H1 (cell line): ENCODE results near the gene STEAP1. TPM values are rescaled to one million over a fixed set of nuclear protein-coding genes. Genes with fewer than 3 reads are reported as not detected.

Source experiments
- CTCF ChIA-PET: fragments of 300-600 bp; sonication (Branson Sonifier 250); formaldehyde crosslinking; loops from one replicate; lab custom pipeline; 2021; ENCODE audit not compliant: partially characterized antibody; lab: Charles Lee
- POLR2A ChIA-PET: fragments of 300-600 bp; sonication (Branson Sonifier 250); formaldehyde crosslinking; loops from one replicate; lab custom pipeline; 2021; ENCODE audit warnings: inconsistent platforms; ENCODE audit not compliant: partially characterized antibody; lab: Charles Lee
- DNase-seq, 2 experiments: peaks; one replicate each; pipeline versions ENCODE4 v3.0.0 to v3.0.0-alpha.2; 2010 to 2022; ENCODE audit warnings: low spot score in 2 of 2, low read depth in 1 of 2, mixed read lengths in 1 of 2
- FAIRE-seq: peaks from 2 replicates; lab custom pipeline; 2011; peaks lifted over from hg19 to GRCh38; lab: Jason Lieb, UNC
- H2AFZ ChIP-seq: 2 replicates; pipeline ENCODE4 v1.8.1; 2012; ENCODE audit warnings: low read length, inconsistent platforms
- H2AK5ac ChIP-seq: 2 replicates; pipeline ENCODE4 v1.6.1; 2013; ENCODE audit warnings: low read depth, low read length
- H2BK120ac ChIP-seq: replicated peaks from 2 replicates; pipeline ENCODE3; 2013; ENCODE audit warnings: low read depth, low read length, inconsistent platforms
- H2BK12ac ChIP-seq: 2 replicates; pipeline ENCODE4 v1.6.1; 2013; ENCODE audit warnings: low read depth, low read length
- H2BK15ac ChIP-seq: 2 replicates; pipeline ENCODE4 v1.6.1; 2013; ENCODE audit warnings: low read length
- H2BK20ac ChIP-seq: 2 replicates; pipeline ENCODE4 v1.6.1; 2013; ENCODE audit warnings: low read length
- H2BK5ac ChIP-seq: 2 replicates; pipeline ENCODE4 v1.6.1; 2013; ENCODE audit warnings: low read depth, low read length
- H3K14ac ChIP-seq: 2 replicates; pipeline ENCODE4 v1.6.1; 2013; ENCODE audit warnings: inconsistent platforms; ENCODE audit not compliant: insufficient read length
- H3K18ac ChIP-seq: 2 replicates; pipeline ENCODE4 v1.6.1; 2013; ENCODE audit warnings: low read length; ENCODE audit errors: extremely low read depth
- H3K23ac ChIP-seq: 2 replicates; pipeline ENCODE4 v1.6.1; 2013; ENCODE audit warnings: inconsistent platforms; ENCODE audit not compliant: insufficient read length
- H3K23me2 ChIP-seq: 2 replicates; pipeline ENCODE4 v1.6.1; 2013; ENCODE audit warnings: low read depth, low read length
- H3K27ac ChIP-seq: 2 replicates; pipeline ENCODE4 v1.6.1; 2011; ENCODE audit warnings: low read depth, low read length, inconsistent platforms
- H3K27me3 ChIP-seq, 4 experiments: replicated peaks in 1 of 4; 1 replicate in 1 of 4; 2 replicates in 3 of 4; pipeline versions ENCODE4 v1.6.1 to v1.8.1; 2011 to 2013; ENCODE audit warnings: low read length in 3 of 4, mild to moderate bottlenecking in 3 of 4, inconsistent platforms in 2 of 4, mixed read lengths in 2 of 4, moderate library complexity in 1 of 4; ENCODE audit not compliant: control insufficient read depth in 3 of 4, insufficient read depth in 3 of 4; ENCODE audit errors: extremely low read depth in 1 of 4
- H3K36me3 ChIP-seq, 4 experiments: 2 replicates each; pipeline versions ENCODE4 v1.6.1 to v1.8.1; 2011 to 2013; ENCODE audit warnings: mild to moderate bottlenecking in 4 of 4, low read length in 3 of 4, moderate library complexity in 2 of 4, control low read depth in 1 of 4, inconsistent platforms in 1 of 4; ENCODE audit not compliant: insufficient read depth in 4 of 4, control insufficient read depth in 2 of 4
- H3K4ac ChIP-seq: replicated peaks from 2 replicates; pipeline ENCODE3; 2013; ENCODE audit warnings: low read length, low read depth, mixed read lengths, inconsistent platforms; ENCODE audit not compliant: insufficient read length
- H3K4me1 ChIP-seq, 4 experiments: replicated peaks in 1 of 4; 1 replicate in 1 of 4; 2 replicates in 3 of 4; pipeline versions ENCODE4 v1.6.1 to v1.8.1; 2011 to 2013; ENCODE audit warnings: low read length in 3 of 4, inconsistent platforms in 2 of 4, mixed read lengths in 1 of 4; ENCODE audit not compliant: insufficient read depth in 4 of 4, control insufficient read depth in 3 of 4
- H3K4me2 ChIP-seq, 2 experiments: 2 replicates each; pipeline versions ENCODE4 v1.6.1 to v1.8.1; 2011 to 2013; ENCODE audit warnings: low read depth in 2 of 2, low read length in 2 of 2, control low read depth in 1 of 2, inconsistent platforms in 1 of 2, mild to moderate bottlenecking in 1 of 2; ENCODE audit not compliant: insufficient read depth in 1 of 2
- H3K4me3 ChIP-seq, 4 experiments: fragments of 200-600, 300-600 bp in 1 of 4; sonication (generic), shearing (Covaris generic), sonication (Bioruptor Twin) in 1 of 4; 2 replicates each; pipeline versions ENCODE4 v1.5.1 to v1.8.1; 2011 to 2016; ENCODE audit warnings: low read length in 4 of 4, low read depth in 3 of 4, control low read depth in 2 of 4, inconsistent platforms in 2 of 4, mild to moderate bottlenecking in 2 of 4, mixed read lengths in 1 of 4, moderate library complexity in 1 of 4; ENCODE audit not compliant: insufficient read depth in 2 of 4; ENCODE audit errors: extremely low read depth in 1 of 4
- H3K56ac ChIP-seq: replicated peaks from 2 replicates; pipeline ENCODE3; 2013; ENCODE audit warnings: low read depth, mild to moderate bottlenecking, mixed read lengths, low read length, inconsistent platforms; ENCODE audit not compliant: insufficient read length
- H3K79me1 ChIP-seq: 2 replicates; pipeline ENCODE4 v1.6.1; 2013; ENCODE audit warnings: low read depth, low read length, control low read depth
- H3K79me2 ChIP-seq, 2 experiments: 2 replicates each; pipeline versions ENCODE4 v1.6.1 to v1.8.1; 2012 to 2013; ENCODE audit warnings: low read length in 2 of 2, mild to moderate bottlenecking in 2 of 2, inconsistent platforms in 1 of 2; ENCODE audit not compliant: insufficient read depth in 2 of 2, control insufficient read depth in 1 of 2
- H3K9ac ChIP-seq, 4 experiments: replicated peaks in 1 of 4; 1 replicate in 1 of 4; 2 replicates in 3 of 4; pipeline versions ENCODE4 v1.6.1 to v1.8.1; 2011 to 2013; ENCODE audit warnings: low read depth in 3 of 4, low read length in 3 of 4, control low read depth in 2 of 4, mild to moderate bottlenecking in 2 of 4, moderate library complexity in 2 of 4, inconsistent platforms in 1 of 4; ENCODE audit errors: extremely low read depth in 1 of 4
- H3K9me3 ChIP-seq, 2 experiments: 2 replicates each; pipeline versions ENCODE4 v1.6.1 to v1.8.1; 2012 to 2013; ENCODE audit warnings: mild to moderate bottlenecking in 2 of 2, moderate library complexity in 2 of 2, control low read depth in 1 of 2, inconsistent platforms in 1 of 2, low read depth in 1 of 2, low read length in 1 of 2, mixed read lengths in 1 of 2; ENCODE audit not compliant: insufficient read depth in 2 of 2
- H4K20me1 ChIP-seq, 2 experiments: replicated peaks in 1 of 2; 2 replicates each; pipeline versions ENCODE3 to v1.8.1; 2011 to 2013; ENCODE audit warnings: inconsistent platforms in 2 of 2, low read length in 2 of 2, mild to moderate bottlenecking in 1 of 2; ENCODE audit not compliant: insufficient read depth in 2 of 2, control insufficient read depth in 1 of 2
- H4K5ac ChIP-seq: 2 replicates; pipeline ENCODE4 v1.6.1; 2013; ENCODE audit warnings: low read length, low read depth, mixed read lengths, inconsistent platforms; ENCODE audit not compliant: insufficient read length
- H4K8ac ChIP-seq: 2 replicates; pipeline ENCODE4 v1.8.0; 2013; ENCODE audit warnings: mild to moderate bottlenecking, moderate library complexity, low read length, inconsistent platforms; ENCODE audit not compliant: insufficient read depth; ENCODE audit errors: extremely low read depth
- H4K91ac ChIP-seq: replicated peaks from 2 replicates; pipeline ENCODE3; 2013; ENCODE audit warnings: low read length, mixed read lengths, inconsistent platforms; ENCODE audit not compliant: insufficient read length
- GABPA ChIP-seq: IDR thresholded peaks from 2 replicates; pipeline ENCODE4 v1.6.1; 2011; ENCODE audit warnings: mild to moderate bottlenecking, low read length, moderate library complexity, borderline replicate concordance; ENCODE audit not compliant: insufficient read depth
- MAFK ChIP-seq: IDR thresholded peaks from 2 replicates; pipeline ENCODE4 v1.6.1; 2012; ENCODE audit warnings: low read depth, mild to moderate bottlenecking, improper control_type of control experiment, low read length
- POLR2AphosphoS5 ChIP-seq: IDR thresholded peaks from 2 replicates; pipeline ENCODE4 v1.6.1; 2011; ENCODE audit warnings: low read depth, low read length
- RFX5 ChIP-seq: IDR thresholded peaks from 2 replicates; pipeline ENCODE4 v1.6.1; 2011; ENCODE audit warnings: low read depth, low read length, improper control_type of control experiment, borderline replicate concordance
- RXRA ChIP-seq: IDR thresholded peaks from 2 replicates; pipeline ENCODE4 v1.6.1; 2011; ENCODE audit warnings: low read depth, mild to moderate bottlenecking, low read length, moderate library complexity; ENCODE audit not compliant: insufficient read depth
- SIN3A ChIP-seq, 2 experiments: IDR thresholded peaks in 1 of 2; conservative IDR thresholded peaks in 1 of 2; 2 replicates each; pipeline ENCODE4 v1.6.1; 2011 to 2012; ENCODE audit warnings: low read length in 2 of 2, improper control_type of control experiment in 1 of 2, low read depth in 1 of 2, mild to moderate bottlenecking in 1 of 2
- TAF7 ChIP-seq: optimal IDR thresholded peaks from 2 replicates; pipeline ENCODE3; 2011; ENCODE audit warnings: low read depth, mild to moderate bottlenecking, inconsistent platforms, low read length, moderate library complexity, borderline replicate concordance
- YY1 ChIP-seq: IDR thresholded peaks from 2 replicates; pipeline ENCODE4 v1.6.1; 2011; ENCODE audit warnings: low read depth, mild to moderate bottlenecking, low read length
- WGBS, 2 experiments: shearing (Covaris generic) in 1 of 2; methylation state at CpG; one replicate each; pipeline versions ENCODE4 v1.1.6 to v1.1.7; 2013 to 2015; ENCODE audit warnings: low lambda C conversion rate in 2 of 2, mixed read lengths in 2 of 2, inconsistent platforms in 1 of 2, low coverage in 1 of 2, missing lambda C conversion rate in 1 of 2; ENCODE audit not compliant: insufficient replicate concordance in 2 of 2, insufficient coverage in 1 of 2, insufficient read length in 1 of 2; ENCODE audit errors: extremely low coverage in 1 of 2, missing lambda C conversion rate in 1 of 2; 5-methylcytosine and 5-hydroxymethylcytosine counted together
- polyA plus RNA-seq, 7 experiments: library from polyadenylated mRNA; depleted of rRNA in 3 of 7; stranded (reverse) in 5 of 7; unstranded in 2 of 7; fragments of >200 nt in 5 of 7; fragments of 200-250 nt in 2 of 7; gene quantifications; 1 replicate in 5 of 7; 2 replicates in 1 of 7; 4 replicates in 1 of 7; pipeline versions ENCODE4 v1.2.1 to v1.2.3, GENCODE V29; 2011 to 2013; ENCODE audit warnings: missing spikeins in 2 of 7, mixed read lengths in 2 of 7
- total RNA-seq: library from RNA; stranded (reverse); fragmentation: NEBNext Ultra II Directional; extraction: Animal tissue kit (Norgen Biotek cat#: 25700); gene quantifications from 2 replicates; pipeline ENCODE4 v1.2.1, GENCODE V29; 2021
- TF ChIP-seq, protein P1 (sequence below), 3 experiments: IDR thresholded peaks; 1 replicate in 2 of 3; 2 replicates in 1 of 3; pipeline versions ENCODE4 v1.5.1 to v1.6.1; 2011; ENCODE audit warnings: low read length in 3 of 3, mild to moderate bottlenecking in 3 of 3, inconsistent platforms in 2 of 3, low read depth in 1 of 3, moderate library complexity in 1 of 3; ENCODE audit not compliant: insufficient read depth in 1 of 3; ENCODE audit errors: control extremely low read depth in 1 of 3
- TF ChIP-seq, protein P2 (sequence below): IDR thresholded peaks from 2 replicates; pipeline ENCODE4 v1.6.1; 2011; ENCODE audit warnings: low read depth, mild to moderate bottlenecking, low read length; ENCODE audit not compliant: insufficient read depth

STEAP1 gene
- total and polyA plus RNA-seq, 2 of the 8 experiments (the other 6 are each of a cell fraction or from before 2014, with no cell fraction given) = 9.2 to 9.5 TPM

DNA sequence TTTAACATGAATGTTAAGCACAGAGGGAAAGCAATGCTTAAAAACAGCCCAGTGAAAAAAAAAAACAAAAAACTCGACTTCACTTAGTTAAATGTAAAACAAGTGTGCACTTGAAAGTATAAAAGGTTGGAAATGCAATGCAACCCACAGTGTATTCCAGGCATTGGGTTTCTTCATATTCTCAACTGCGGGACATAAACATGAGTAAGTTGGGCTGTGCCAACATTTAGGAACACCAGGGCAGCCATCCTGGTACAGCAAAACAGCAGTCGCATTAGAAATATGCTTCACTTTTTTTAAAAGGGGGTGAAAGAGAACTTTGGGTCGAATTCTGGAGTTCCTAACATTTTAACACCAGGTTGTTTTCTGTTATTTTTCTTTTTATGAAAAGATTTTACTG, 937 bp downstream of the STEAP1 start:
- H4K91ac ChIP-seq = no peak overlapping the region
- H2BK120ac ChIP-seq = no peak overlapping the region
- no peak overlapping the region for H3K9ac ChIP-seq
- H2BK5ac ChIP-seq = no peak overlapping the region
- no peaks in the 10 kb centered on the region for H3K79me1 ChIP-seq
- FAIRE-seq (no peak), DNase-seq (no peak)
- H2AFZ ChIP-seq = no peak overlapping the region
- H3K9me3 ChIP-seq = no peaks in the 10 kb centered on the region
- ChIA-PET CTCF (interaction anchor here (1.5 to 1.7 kb wide), 3 partner anchors 105 to 275 kb away, joined by 4 to 9 read pairs (median 4); no protein-coding TSS in a partner anchor), POLR2A (no interaction called here)
- TF ChIP-seq, protein P1, sequence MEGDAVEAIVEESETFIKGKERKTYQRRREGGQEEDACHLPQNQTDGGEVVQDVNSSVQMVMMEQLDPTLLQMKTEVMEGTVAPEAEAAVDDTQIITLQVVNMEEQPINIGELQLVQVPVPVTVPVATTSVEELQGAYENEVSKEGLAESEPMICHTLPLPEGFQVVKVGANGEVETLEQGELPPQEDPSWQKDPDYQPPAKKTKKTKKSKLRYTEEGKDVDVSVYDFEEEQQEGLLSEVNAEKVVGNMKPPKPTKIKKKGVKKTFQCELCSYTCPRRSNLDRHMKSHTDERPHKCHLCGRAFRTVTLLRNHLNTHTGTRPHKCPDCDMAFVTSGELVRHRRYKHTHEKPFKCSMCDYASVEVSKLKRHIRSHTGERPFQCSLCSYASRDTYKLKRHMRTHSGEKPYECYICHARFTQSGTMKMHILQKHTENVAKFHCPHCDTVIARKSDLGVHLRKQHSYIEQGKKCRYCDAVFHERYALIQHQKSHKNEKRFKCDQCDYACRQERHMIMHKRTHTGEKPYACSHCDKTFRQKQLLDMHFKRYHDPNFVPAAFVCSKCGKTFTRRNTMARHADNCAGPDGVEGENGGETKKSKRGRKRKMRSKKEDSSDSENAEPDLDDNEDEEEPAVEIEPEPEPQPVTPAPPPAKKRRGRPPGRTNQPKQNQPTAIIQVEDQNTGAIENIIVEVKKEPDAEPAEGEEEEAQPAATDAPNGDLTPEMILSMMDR (IDR thresholded peaks at IDR 0.05; ENCODE audit: control extremely low read depth in 1 of 3, insufficient read depth in 1 of 3, low read depth in 1 of 3, low read length in 3 of 3) = no peak
- TF ChIP-seq, protein P2, sequence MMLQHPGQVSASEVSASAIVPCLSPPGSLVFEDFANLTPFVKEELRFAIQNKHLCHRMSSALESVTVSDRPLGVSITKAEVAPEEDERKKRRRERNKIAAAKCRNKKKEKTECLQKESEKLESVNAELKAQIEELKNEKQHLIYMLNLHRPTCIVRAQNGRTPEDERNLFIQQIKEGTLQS = no peak
- no peak for TF ChIP-seq SIN3A (conservative IDR thresholded peaks at IDR 0.05 in 1 of 2, IDR thresholded peaks at IDR 0.05 in 1 of 2; ENCODE audit: low read depth in 1 of 2, low read length in 2 of 2)
- TF ChIP-seq MAFK = no peak
- no peak for TF ChIP-seq GABPA
- no peak for TF ChIP-seq RXRA
- TF ChIP-seq RFX5 = no peak
- TF ChIP-seq TAF7 = no peak
- no peak for TF ChIP-seq YY1
- TF ChIP-seq POLR2AphosphoS5 = no peak
- no peak overlapping the region for H4K5ac ChIP-seq
- no peak overlapping the region for H3K27ac ChIP-seq
- no peak overlapping the region for H3K14ac ChIP-seq
- H4K20me1 ChIP-seq = no peaks in the 10 kb centered on the region
- no peaks in the 10 kb centered on the region for H3K36me3 ChIP-seq
- H3K79me2 ChIP-seq = no peaks in the 10 kb centered on the region
- no peaks in the 10 kb centered on the region for H3K23me2 ChIP-seq
- no peak overlapping the region for H3K56ac ChIP-seq
- H3K27me3 ChIP-seq = no peaks in the 10 kb centered on the region
- no peak overlapping the region for H4K8ac ChIP-seq
- H3K4me3 ChIP-seq = no peak overlapping the region
- H2BK15ac ChIP-seq = no peak overlapping the region
- whole genome bisulfite sequencing, 2 experiments = 94% methylated on average over 4 of the region's 4 CpGs; no CpG with 5 or more reads in 1 of the 2 experiments
- H2BK20ac ChIP-seq = no peak overlapping the region
- no peak overlapping the region for H3K4ac ChIP-seq
- H3K4me1 ChIP-seq = no peaks in the 10 kb centered on the region
- H2BK12ac ChIP-seq = no peak overlapping the region
- H3K4me2 ChIP-seq = peak overlapping the region in 1 of 2 experiments; percentile 20; a peak in 1 of 4 replicates
- no peak overlapping the region for H3K23ac ChIP-seq
- no peak overlapping the region for H2AK5ac ChIP-seq
- no peak overlapping the region for H3K18ac ChIP-seq
